Mononuclear cell (primary cell): ENCODE measurements around the gene ROM1. TPM values are rescaled to one million over a fixed set of nuclear protein-coding genes. Genes with fewer than 3 reads are reported as not detected.
"Not testable (repeated sequence)": the region's sequence is repeated elsewhere in the genome, so short reads cannot be mapped to it uniquely, and the experiment has no call there.

ENCODE experiments used
- H3K27me3 ChIP-seq: 2 replicates; pipeline ENCODE4 v1.6.0; 2011; ENCODE audit warnings: low read length, control low read depth; ENCODE audit not compliant: insufficient read depth
- H3K4me1 ChIP-seq: 2 replicates; pipeline ENCODE4 v1.5.1; 2011; ENCODE audit warnings: mild to moderate bottlenecking, low read length, control low read depth; ENCODE audit not compliant: insufficient read depth
- H3K4me3 ChIP-seq: 2 replicates; pipeline ENCODE4 v1.5.1; 2011; ENCODE audit warnings: mild to moderate bottlenecking, low read length, moderate library complexity
- H3K9me3 ChIP-seq: 2 replicates; pipeline ENCODE4 v1.5.1; 2011; ENCODE audit warnings: low read depth, mild to moderate bottlenecking, control low read depth, low read length
- total RNA-seq: library from RNA; depleted of rRNA; stranded (reverse); fragments of >200 nt; gene quantifications from one replicate; pipeline ENCODE4 v1.2.3, GENCODE V29; 2012

Gene ROM1
- total RNA-seq, 1 donor, result 1.3 TPM

DNA sequence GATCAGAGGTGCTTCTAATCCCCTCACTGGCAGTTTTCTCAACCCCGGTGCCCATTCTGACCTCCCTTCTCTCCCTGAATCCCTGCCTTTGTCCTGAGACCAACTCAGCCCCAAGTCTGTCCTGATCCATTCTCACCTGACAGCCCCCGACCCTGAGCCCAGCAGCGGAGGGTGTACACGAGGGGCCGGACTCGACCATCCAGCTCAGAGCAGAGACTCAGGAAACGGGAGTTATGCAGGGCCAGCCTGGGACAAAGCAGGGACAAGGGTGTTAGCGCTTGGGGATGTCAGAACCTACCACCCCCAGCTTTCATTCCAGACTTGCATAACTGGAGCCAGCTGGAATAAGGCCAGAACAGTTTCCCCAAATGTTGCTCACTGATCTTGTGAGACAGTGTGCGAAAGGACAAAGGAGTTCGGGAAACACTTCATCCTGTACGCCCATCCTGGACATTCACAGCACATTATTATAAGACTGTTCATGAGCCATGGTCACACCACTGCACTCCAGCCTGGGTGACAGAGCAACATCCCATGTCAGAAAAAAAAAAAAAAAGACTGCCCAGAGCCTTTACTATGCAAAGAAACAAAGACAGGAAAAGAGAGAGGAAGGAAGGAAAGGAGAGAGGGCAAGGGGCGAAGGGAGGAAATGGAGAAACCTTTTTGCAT is 35.9 kb upstream of the ROM1 start:
- Histone ChIP-seq H3K27me3 (no peaks in the 10 kb centered on the region), H3K4me3 (no peak overlapping the region), H3K4me1 (peaks cover 23% of the 10 kb centered on the region), H3K9me3 (no peaks in the 10 kb centered on the region)

DNA sequence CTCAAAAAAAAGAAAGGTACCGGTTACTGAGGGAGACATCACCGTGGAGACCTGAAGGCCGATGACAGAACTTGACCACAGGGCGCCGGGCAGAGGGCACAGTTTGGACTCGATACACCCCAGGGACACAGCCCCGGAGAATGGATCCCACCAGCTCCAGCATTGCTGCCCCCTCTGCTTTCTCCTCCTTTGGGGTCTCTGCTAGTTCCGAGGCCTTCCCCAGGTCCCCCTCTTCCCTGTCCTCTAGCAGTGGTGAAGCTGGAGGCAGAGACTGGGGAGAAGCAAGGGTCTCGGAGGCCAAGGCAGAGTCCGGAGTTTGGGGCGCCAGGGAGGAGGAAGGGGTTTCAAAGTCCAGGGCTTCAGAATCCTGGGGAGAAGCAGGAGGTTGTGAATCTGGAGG is 34.5 kb upstream of the ROM1 start:
- Histone ChIP-seq H3K4me1 (peaks cover 14% of the 10 kb centered on the region), H3K4me3 (no peak overlapping the region), H3K27me3 (no peaks in the 10 kb centered on the region), H3K9me3 (no peaks in the 10 kb centered on the region)

DNA sequence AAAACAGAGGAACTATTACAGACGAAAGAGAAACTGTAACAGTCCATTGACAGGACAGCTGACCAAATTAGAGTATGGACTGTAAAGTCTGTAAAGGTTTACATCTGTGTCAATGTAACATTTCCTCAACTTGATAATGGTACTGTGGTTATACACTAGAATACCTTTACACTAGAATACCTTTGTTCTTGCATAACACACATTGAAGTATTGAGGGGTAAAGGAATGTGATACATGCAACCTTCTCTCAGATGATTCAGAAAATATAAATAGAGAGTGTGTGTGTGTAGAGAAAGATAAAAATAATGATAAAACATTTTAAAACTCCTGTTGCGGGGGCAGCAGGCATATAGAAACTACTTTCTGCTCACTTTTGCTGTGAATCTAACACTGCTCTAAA is 33.8 kb upstream of the ROM1 start:
- H3K4me3 ChIP-seq, result no peak overlapping the region
- H3K27me3 ChIP-seq, result no peaks in the 10 kb centered on the region
- no peaks in the 10 kb centered on the region for H3K9me3 ChIP-seq
- peaks cover 14% of the 10 kb centered on the region for H3K4me1 ChIP-seq

DNA sequence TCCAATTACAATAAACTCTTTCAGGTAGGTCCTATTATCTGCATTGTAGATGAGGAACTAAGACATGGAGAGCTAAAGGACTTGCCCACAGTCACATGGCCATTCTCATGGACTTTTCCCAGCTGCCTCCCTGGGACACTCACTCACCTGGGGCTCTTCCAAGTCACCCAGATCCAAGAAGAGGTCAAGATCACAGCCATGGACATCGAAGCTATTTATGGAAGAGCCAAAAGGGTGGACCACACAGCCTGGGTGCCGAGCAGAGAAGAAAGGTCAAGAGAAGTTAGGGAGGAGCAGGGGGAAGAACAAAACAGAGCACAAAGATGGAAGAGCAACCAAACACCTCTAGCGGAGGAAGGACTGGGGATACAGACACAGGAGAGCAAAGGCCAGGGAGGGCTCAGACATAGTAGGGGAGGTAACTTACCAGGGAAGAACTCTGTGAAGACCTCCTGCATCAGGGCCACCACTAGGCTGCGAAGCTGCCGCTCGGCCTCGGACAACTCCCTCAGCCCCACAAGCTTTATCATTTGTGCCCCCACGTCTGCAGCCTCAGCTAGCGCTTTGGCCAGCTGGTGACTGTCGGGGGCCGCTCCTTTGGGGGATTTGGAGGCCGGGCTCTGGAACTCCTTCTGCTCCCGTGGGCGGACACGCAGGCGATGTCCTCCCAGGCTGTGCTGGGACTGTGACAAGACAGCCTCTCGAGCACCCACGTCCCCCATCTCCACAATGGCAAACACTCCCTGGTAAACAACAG is 31.9 kb upstream of the ROM1 start:
- no peaks in the 10 kb centered on the region for H3K27me3 ChIP-seq
- no peaks in the 10 kb centered on the region for H3K4me1 ChIP-seq
- no peak overlapping the region for H3K4me3 ChIP-seq
- H3K9me3 ChIP-seq, result no peaks in the 10 kb centered on the region

DNA sequence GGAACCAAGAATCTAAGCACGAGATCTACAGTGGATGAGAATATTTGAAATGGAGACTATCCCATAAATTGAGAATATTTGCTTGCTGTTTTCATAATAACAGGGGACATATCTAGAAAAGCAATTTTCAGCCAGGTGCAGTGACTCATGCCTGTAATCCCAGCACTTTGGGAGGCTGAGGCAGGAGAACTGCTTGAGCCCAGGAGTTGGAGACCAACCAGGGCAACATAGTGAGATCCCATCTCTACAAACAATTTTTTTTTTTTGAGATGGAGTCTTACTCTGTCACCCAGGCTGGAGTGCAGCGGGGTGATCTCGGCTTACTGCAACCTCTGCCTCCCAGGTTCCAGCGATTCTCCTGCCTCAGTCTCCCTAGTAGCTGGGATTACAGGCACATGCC is 31.3 kb upstream of the ROM1 start:
- not testable (repeated sequence) for H3K27me3 ChIP-seq, H3K4me3 ChIP-seq, H3K4me1 ChIP-seq, H3K9me3 ChIP-seq

DNA sequence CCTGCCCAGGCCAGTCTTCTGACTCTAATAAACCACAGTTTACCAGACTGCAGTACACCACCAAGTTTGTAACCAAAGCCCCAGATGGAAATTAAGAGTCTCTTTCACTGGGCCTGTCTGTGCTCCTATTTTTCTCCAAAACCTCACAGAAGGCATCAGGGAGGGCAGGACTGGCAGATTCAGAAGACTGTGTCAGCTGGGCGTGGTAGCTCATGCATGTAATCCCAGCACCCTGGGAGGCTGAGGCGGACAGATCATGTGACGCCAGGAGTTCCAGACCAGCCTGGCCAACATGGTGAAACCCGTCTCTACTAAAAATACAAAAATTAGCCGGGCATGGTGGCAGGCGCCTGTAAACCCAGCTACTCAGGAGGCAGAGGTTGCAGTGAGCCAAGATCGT is 27.7 kb upstream of the ROM1 start:
- not testable (repeated sequence) for H3K4me1 ChIP-seq, H3K27me3 ChIP-seq, H3K4me3 ChIP-seq, H3K9me3 ChIP-seq

DNA sequence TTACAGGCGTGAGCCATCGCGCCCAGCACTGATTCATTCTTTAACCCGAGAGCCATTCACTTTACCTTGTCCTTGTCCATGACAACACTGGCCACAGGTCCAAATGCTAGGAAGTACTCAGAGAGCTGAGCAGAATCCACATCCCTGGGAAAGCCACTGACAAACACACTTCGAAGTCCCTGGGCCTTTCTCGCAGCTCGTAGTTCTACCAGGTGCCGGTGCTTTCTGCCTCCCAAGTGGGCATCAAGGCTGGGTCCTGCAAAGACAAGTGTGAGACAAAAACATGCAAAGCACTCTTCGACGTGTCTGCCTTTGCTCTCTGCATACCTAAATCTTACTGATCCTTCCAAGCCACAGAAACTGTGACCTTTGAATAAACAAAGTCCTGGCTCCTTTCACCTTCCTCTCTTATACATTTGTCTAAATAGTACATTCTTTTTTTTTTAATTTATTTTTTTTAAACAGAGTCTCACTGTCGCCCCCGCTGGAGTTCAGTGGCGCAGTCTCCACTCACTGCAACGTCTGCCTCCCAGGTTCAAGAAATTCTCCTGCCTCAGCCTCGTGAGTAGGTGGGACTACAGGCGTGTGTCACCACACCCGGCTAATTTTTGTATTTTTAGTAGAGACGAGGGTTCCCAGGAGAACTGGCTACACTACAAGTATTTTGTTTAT is 24.0 kb upstream of the ROM1 start:
- H3K27me3 ChIP-seq, result no peaks in the 10 kb centered on the region
- no peaks in the 10 kb centered on the region for H3K9me3 ChIP-seq
- H3K4me1 ChIP-seq, result peaks cover 38% of the 10 kb centered on the region
- no peak overlapping the region for H3K4me3 ChIP-seq

DNA sequence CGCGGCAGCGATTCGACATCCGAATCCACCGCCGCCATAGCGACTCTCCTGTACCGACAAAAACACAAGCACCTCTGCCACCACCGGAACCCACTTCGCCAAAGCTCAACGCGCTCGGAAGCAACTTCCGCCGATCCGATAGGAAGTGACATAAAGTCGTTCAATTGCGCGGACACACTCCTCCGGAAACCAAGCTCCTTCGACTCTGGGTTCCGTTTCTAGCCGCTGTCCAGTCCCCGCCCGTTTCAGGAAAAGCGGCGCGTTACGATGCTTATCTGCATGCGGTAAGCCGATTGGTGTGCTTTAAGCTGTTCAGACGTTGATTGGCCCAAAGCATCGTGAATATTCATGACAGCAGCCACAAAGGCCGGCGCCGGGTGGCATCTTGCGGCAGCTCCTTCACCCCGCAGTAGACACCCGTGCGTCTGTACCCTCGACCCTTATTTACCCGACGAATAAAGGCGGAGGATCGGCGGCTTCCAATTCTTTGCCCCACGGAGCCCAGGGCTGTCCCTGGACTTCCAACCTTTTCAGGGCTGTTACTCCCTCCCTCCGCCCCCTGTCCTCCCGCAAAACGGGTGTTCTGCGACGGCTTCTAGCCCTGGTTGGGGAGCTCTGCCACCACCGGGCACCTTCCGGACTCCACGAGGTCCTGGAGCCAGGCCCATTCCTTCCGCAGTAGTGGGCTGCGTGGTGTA is 21.5 kb upstream of the ROM1 start, which contains the start of gene TUT1:
Gene TUT1, minus strand, starts transcription at position 76 of the 698 bp plus-strand sequence. Its CDS starts 38 bp downstream, at position 38.
- H3K4me1 ChIP-seq, result peaks cover 38% of the 10 kb centered on the region
- H3K27me3 ChIP-seq, result no peaks in the 10 kb centered on the region
- peak within 1 kb of the TSS; percentile 97 for H3K4me3 ChIP-seq
- no peaks in the 10 kb centered on the region for H3K9me3 ChIP-seq

DNA sequence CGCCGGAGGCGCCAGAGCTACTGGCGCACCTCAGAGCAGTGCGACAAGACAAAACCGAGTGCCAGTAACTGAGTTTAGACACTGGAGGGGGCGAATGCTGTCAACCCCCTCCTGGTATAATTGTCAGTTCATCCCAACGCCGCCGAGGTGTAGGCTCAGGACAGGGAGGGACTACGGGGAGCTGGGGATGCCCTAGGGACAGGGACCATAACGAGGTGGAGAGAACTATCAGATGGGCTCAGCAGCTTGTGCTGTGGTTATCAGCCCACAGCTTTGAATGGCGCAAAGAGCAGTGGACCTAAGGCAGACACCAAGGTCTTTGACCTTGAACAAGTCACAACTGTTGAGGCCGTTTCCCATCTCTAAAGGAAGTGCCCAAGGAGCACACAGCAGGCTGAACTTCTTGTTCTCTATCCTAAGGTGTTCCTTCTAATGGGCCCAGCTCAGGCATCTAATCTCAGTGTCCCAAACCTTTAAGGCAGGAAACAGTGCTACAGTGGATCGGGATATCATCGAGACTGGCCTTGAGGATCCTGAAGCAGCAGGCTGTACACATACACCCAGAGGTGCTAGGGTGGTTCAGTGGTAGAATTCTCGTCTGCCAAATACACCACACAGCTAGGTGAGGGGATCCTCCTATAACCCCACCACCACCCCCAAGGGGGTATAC is 20.8 kb upstream of the ROM1 start:
- peaks cover 41% of the 10 kb centered on the region for H3K4me1 ChIP-seq
- no peaks in the 10 kb centered on the region for H3K9me3 ChIP-seq
- peak overlapping the region; percentile 97 for H3K4me3 ChIP-seq
- no peaks in the 10 kb centered on the region for H3K27me3 ChIP-seq

DNA sequence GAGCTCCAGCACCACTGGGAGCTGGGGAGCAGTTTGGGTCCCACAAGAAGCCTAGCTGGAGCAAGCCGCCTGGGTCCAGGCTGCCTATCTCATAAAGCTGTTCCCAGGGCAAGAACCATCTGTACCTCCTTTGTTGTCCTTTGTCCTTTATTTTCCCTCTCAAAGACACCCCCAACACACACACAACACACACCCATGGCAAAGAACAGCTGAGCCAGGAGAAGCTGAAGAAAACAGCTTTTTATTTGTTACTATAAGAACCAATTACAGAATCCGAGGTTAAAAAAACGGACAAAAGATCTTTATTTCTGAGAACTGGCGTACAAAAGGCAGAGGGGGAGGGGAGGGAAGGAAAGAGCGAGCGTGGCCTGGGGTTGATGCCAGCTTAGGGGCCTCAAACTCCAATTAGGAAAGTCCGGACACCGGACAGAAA is 20.1 kb upstream of the ROM1 start:
- Histone ChIP-seq H3K4me1 (peaks cover 46% of the 10 kb centered on the region), H3K9me3 (no peaks in the 10 kb centered on the region), H3K27me3 (no peaks in the 10 kb centered on the region), H3K4me3 (no peak overlapping the region)

DNA sequence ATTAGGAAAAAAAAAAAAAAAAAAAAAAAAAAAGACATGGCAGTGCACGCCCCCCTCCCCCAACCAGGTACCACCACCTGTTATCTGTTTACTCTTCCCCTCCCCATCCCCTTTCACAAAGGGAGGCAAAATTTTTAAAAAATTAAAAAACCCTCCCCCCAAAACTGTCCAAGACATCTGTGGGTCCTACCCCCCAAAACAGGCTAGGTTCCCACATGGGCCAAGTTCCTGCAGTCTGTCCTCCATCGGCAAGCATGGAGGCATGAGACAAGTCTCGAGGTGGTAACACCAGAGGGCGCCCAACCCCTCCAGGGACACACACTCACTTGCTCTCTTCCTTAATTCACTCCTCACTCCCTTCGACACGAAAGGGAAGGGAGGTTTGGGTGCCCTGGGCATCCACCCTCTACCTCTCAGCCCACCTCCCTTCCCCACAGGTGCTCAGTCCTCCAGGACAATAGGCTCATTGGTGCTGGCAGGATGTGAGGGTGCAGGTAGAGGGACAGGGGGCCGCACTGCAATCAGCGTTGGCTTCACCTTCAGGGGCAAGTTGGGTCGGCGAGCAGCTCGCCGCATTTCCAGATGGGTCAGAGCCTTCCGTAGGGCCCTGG is 19.5 kb upstream of the ROM1 start:
- Histone ChIP-seq H3K9me3 (no peaks in the 10 kb centered on the region), H3K27me3 (no peaks in the 10 kb centered on the region), H3K4me1 (peaks cover 52% of the 10 kb centered on the region), H3K4me3 (no peak overlapping the region)

DNA sequence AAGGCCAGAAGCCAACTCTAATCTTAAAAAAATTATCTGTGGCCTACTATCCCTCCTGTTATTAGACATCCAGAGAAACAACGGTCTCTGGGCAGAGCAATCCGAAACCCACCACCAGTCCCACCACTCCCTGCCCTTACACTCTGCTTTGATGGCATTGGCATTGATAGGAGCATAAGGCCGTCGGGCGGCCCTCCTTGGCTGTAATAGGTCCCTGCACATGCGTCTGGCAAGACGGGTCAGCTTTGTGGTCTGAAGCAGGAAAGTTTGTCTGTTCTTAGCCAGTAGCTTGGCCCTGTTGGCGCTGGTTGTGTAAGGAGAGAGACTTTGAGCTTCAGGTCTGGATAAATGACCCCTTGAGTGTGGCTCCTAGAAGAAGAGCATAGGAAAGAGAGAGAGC is 17.9 kb upstream of the ROM1 start:
- Histone ChIP-seq H3K9me3 (no peaks in the 10 kb centered on the region), H3K27me3 (no peaks in the 10 kb centered on the region), H3K4me3 (no peak overlapping the region), H3K4me1 (peaks cover 62% of the 10 kb centered on the region)

DNA sequence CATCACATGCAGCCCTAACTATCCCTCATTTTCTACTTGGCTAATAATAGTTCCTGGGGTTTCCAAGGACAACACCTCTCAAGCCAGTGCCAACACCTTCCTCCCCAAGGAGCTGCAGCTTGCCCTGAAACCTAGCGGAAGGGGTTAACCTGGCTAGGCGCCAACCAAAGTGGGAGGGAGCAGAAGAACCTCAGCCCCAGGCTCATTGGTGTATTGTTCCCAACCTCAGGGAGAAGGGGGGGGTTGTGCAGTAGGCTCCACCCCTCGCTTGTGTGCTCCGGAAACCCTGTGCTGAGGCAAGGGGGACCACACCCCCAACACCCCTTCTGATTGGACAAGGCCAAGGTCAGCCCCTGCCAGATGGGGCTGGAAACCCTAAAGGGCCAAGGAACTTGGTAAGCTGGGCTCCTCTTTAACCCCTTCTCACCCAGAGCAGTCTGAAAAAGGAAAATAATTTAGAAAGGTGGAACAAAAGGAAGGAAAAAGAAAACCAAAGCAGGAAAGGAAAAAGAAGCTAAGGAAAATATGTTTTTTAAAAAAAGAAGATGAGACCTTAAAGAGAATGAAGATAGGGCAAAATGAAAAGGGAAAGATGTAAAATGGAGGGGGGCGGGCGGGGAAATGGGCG is 13.9 kb upstream of the ROM1 start:
- H3K4me3 ChIP-seq, result no peak overlapping the region
- H3K9me3 ChIP-seq, result no peaks in the 10 kb centered on the region
- H3K4me1 ChIP-seq, result peaks cover 49% of the 10 kb centered on the region
- H3K27me3 ChIP-seq, result no peaks in the 10 kb centered on the region

DNA sequence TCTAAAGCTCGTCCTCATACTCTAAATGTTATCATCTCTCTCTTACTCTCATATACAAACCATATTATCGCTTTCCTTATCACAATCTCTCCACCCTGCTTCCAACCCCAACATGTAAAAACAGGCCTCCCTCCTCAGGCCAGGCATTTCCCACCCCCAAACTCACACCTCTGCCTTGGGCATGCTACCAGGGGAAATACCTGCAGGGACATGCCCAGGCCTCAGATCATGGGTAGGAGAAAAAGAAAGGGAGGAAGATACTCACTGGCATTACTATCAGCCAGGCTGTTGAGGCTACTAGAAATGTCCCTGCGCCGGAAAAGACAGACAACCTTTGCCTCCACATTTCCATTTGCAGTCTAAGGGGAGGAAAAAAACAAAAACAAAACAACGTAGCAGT is 13.2 kb upstream of the ROM1 start:
- peaks cover 49% of the 10 kb centered on the region for H3K4me1 ChIP-seq
- no peaks in the 10 kb centered on the region for H3K9me3 ChIP-seq
- H3K4me3 ChIP-seq, result peak overlapping the region; percentile 93
- H3K27me3 ChIP-seq, result no peaks in the 10 kb centered on the region
